Lower lobe of right lung (tissue), 2 donors: Measurements from ENCODE around the gene ESD. TPM values are rescaled to one million over a fixed set of nuclear protein-coding genes. Genes with fewer than 3 reads are reported as not detected.

Experiments
- ATAC-seq, 2 donors: fragments of 200-7000 bp; cut with Tn5 transposase; one replicate each; pipeline ENCODE4 v1.9.1; 2020 to 2022; ENCODE audit warnings: mild to moderate bottlenecking in 2 of 2, moderate library complexity in 2 of 2
- DNase-seq: peaks from one replicate; pipeline ENCODE4 v3.0.0-alpha.2; 2020
- H3K27ac ChIP-seq: fragments of 200-600 bp; one replicate; pipeline ENCODE4 v1.8.0; 2022
- H3K27me3 ChIP-seq: fragments of 200-600 bp; one replicate; pipeline ENCODE4 v1.8.0; 2022; ENCODE audit warnings: low read depth
- H3K36me3 ChIP-seq: fragments of 200-600 bp; one replicate; pipeline ENCODE4 v1.8.0; 2022; ENCODE audit warnings: mild to moderate bottlenecking
- H3K4me1 ChIP-seq: fragments of 200-600 bp; one replicate; pipeline ENCODE4 v1.8.0; 2022
- H3K4me3 ChIP-seq: fragments of 200-600 bp; one replicate; pipeline ENCODE4 v1.8.0; 2022; ENCODE audit warnings: mild to moderate bottlenecking
- H3K9me3 ChIP-seq: fragments of 200-600 bp; one replicate; pipeline ENCODE4 v1.8.0; 2022
- intact Hi-C: fragments of 100-400 bp; cut with DNase I; formaldehyde crosslinking; loops from one replicate; pipeline ENCODE4 v1.11.0; 2022
- total RNA-seq: library from RNA; stranded (reverse); fragmentation: NEBNext Ultra II Directional; extraction: Animal tissue kit (Norgen Biotek cat#: 25700); gene quantifications from one replicate; pipeline ENCODE4 v1.2.1, GENCODE V29; 2021
- TF ChIP-seq, protein P1 (sequence below): fragments of 200-600 bp; IDR thresholded peaks from one replicate; pipeline ENCODE4 v1.8.0; 2022; ENCODE audit warnings: antibody characterized with exemption, mild to moderate bottlenecking
- donor health status: DM: no; HTN: yes; CAD: no; lungs with severe emphysema.

Gene ESD
- total RNA-seq, 1 donor from 2014 or later, result 94.6 TPM

GRCh38 chr13:46795321-46795720 lies 1.6 kb downstream of the ESD start:
- no peak overlapping the region for H3K27ac ChIP-seq
- no peak for DNase-seq
- H3K27me3 ChIP-seq, result no peaks in the 10 kb centered on the region
- no peak overlapping the region for H3K4me3 ChIP-seq
- ATAC-seq, result no peak
- intact Hi-C loops, result no loop called here
- H3K9me3 ChIP-seq, result no peaks in the 10 kb centered on the region
- H3K36me3 ChIP-seq, result peaks cover 17% of the 10 kb centered on the region
- TF ChIP-seq, protein P1, sequence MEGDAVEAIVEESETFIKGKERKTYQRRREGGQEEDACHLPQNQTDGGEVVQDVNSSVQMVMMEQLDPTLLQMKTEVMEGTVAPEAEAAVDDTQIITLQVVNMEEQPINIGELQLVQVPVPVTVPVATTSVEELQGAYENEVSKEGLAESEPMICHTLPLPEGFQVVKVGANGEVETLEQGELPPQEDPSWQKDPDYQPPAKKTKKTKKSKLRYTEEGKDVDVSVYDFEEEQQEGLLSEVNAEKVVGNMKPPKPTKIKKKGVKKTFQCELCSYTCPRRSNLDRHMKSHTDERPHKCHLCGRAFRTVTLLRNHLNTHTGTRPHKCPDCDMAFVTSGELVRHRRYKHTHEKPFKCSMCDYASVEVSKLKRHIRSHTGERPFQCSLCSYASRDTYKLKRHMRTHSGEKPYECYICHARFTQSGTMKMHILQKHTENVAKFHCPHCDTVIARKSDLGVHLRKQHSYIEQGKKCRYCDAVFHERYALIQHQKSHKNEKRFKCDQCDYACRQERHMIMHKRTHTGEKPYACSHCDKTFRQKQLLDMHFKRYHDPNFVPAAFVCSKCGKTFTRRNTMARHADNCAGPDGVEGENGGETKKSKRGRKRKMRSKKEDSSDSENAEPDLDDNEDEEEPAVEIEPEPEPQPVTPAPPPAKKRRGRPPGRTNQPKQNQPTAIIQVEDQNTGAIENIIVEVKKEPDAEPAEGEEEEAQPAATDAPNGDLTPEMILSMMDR, result no peak
- peaks cover 37% of the 10 kb centered on the region for H3K4me1 ChIP-seq

DNA sequence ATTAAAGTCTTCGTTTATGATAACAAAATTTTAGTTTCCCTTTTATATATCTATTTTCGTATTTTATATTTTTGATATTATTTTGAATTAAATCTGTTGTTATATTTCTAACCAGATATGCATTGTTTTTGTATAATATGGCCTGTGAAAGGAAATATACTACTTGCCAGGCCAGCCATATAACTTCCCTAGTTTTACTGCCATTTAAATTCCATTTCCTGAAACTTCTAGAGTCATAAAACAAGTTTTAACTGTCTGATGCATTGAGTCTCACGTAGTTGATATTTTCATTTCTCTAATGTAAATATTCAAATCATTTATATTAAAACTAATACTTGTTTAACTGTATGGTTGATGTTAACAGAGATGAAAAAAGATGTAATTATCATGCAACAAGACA lies 13.5 kb downstream of the ESD start:
- no peaks in the 10 kb centered on the region for H3K9me3 ChIP-seq
- no peak overlapping the region for H3K27ac ChIP-seq
- ATAC-seq, result no peak
- peaks cover 100% of the 10 kb centered on the region for H3K36me3 ChIP-seq
- no peak for DNase-seq
- intact Hi-C loops, result no loop called here
- TF ChIP-seq, protein P1, result no peak
- H3K4me1 ChIP-seq, result no peaks in the 10 kb centered on the region
- H3K27me3 ChIP-seq, result no peaks in the 10 kb centered on the region
- H3K4me3 ChIP-seq, result no peak overlapping the region

- no peak for ATAC-seq
- Histone ChIP-seq H3K36me3 (peaks cover 100% of the 10 kb centered on the region), H3K27ac (no peak overlapping the region), H3K4me1 (no peaks in the 10 kb centered on the region), H3K27me3 (no peaks in the 10 kb centered on the region), H3K9me3 (no peaks in the 10 kb centered on the region), H3K4me3 (no peak overlapping the region)
- intact Hi-C loops, result no loop called here
- TF ChIP-seq, protein P1, result no peak
- no peak for DNase-seq
Observed at GRCh38 chr13:46782691-46783090, 14.3 kb downstream of the ESD start.

DNA sequence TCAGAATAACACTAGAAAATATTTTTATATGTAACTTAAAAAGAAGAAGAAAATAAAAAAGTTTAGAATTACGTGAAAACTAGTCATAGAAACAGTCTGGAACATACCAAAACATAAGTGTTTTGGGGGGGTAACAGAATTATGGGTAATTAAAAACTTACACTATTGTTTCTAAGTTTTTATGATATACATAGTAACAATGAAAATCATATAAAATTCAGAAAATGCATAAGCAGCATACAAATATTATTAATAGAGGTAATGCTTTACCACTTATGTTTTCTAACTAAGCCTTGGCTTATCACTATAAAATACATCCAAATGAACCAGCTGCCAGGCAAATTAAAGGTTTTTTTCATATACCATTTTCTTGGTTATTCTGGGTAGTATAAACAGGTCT lies 14.9 kb downstream of the ESD start:
- TF ChIP-seq, protein P1, result no peak
- no peak overlapping the region for H3K4me3 ChIP-seq

GRCh38 chr13:46778890-46779289 lies 18.1 kb downstream of the ESD start:
- TF ChIP-seq, protein P1, result no peak
- intact Hi-C loops, result no loop called here

More for the DNA sequence above, 14.9 kb downstream of the ESD start:
- Histone ChIP-seq H3K27me3 (no peaks in the 10 kb centered on the region), H3K27ac (no peak overlapping the region), H3K4me1 (no peaks in the 10 kb centered on the region), H3K36me3 (peaks cover 100% of the 10 kb centered on the region), H3K9me3 (no peaks in the 10 kb centered on the region)
- intact Hi-C loops, result no loop called here
- no peak for DNase-seq
- ATAC-seq, result no peak

DNA sequence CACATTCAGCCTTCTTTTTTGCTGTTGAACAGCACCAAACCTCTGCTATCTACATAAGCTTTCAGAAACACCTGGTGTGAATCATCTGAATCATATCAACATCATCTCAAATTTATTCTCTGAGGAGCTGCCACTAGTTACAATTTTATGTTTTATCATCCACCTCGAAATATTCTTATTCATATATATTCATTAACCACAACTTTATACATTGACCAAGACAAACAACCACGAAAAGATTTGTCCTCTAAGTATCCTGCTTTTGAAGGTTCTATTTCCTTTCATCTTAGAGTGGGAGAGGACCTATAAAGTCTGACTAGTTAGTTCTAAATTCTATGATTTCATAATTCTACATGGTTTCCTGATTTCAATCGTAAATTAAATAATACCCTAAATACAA lies 18.9 kb downstream of the ESD start:
- ATAC-seq, result no peak
- Histone ChIP-seq H3K27me3 (no peaks in the 10 kb centered on the region), H3K9me3 (no peaks in the 10 kb centered on the region), H3K27ac (no peak overlapping the region), H3K36me3 (peaks cover 99% of the 10 kb centered on the region), H3K4me1 (no peaks in the 10 kb centered on the region), H3K4me3 (no peak overlapping the region)
- intact Hi-C loops, result no loop called here
- no peak for DNase-seq
- TF ChIP-seq, protein P1, result no peak

More at GRCh38 chr13:46778890-46779289, 18.1 kb downstream of the ESD start:
- Histone ChIP-seq H3K4me1 (no peaks in the 10 kb centered on the region), H3K27me3 (no peaks in the 10 kb centered on the region), H3K36me3 (peaks cover 100% of the 10 kb centered on the region), H3K27ac (no peak overlapping the region), H3K9me3 (no peaks in the 10 kb centered on the region), H3K4me3 (no peak overlapping the region)
- DNase-seq (no peak), ATAC-seq (no peak)
